Limb (tissue), 2 donors: ENCODE results near the gene APBA2.

Experiments
- DNase-seq, 2 donors: peaks; one replicate each; pipeline ENCODE4 v3.0.0-alpha.2; 2016; ENCODE audit errors: extremely low spot score in 2 of 2

The APBA2 gene

DNA sequence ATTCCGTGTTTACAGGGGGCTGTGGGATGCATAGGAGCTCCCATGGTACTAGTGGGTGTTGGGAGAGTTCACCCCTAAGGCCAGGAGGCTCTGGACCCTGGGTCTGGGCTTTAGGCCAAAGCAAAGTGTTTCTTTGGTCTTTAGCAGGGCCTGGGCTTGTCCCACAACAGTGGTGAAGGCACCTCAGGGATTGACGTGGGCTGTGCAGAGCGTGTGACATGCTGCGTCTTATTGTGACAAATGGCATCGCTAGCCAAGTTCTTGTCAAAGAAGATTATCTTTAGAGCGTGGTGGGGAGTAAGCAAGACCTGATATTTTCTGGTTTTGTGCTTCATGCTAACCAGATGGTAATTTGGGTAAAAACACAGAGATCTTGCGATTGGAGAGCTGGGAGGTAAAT lies 170.1 kb downstream of the APBA2 start:
- no peak for DNase-seq

DNA sequence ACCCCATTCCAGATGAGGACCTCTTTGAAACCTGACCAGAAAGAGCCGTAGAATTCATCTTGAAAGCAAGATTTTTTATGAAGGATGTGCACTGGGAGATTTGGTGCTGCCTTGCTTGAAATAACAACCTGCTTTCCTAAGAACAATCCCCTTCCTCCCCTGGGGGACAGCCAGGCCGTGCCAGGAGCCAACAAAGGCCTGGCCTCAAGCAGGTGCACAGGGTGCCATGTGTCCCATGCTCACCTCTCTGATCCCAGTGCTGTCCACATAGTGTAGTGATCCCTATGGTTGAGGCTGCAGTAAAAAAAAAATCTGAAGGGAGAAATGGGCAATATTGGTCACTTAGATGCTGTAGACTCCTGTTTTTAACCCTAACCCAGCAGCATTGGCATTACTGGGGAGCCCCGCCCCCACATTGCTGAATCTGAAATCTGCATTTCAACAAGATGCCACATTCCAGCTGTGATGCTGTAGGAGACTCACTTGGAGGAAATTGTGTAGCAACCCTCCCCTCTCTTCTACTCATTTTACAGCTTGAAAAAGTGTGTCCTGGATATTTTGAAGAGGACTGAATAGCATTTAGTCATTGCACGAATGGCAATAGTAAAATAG lies 171.2 kb downstream of the APBA2 start:
- no peak for DNase-seq

DNA sequence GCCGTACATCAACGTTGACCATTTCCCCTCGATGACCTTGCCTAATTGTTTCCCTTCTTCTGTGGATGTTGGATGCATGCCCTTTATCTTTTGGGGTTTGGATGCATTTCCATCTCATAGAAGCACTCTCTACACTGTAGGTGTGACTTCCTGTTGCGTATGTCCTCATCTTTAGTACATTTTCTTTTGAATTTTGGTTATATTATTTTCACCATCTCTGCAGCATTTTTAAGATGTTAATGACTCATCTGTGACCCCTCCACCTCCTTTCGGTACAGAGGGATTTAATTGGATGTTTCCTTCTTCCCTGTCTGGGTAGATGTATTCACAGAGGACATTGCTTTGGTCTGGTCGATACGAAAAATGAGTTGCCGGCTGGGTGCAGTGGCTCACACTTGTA lies 172.1 kb downstream of the APBA2 start:
- no peak for DNase-seq

- DNase-seq = no peak
These were observed 173.2 kb downstream of the APBA2 start for GRCh38 chr15:29058903-29059539.

GRCh38 chr15:29059871-29060640 lies 174.3 kb downstream of the APBA2 start:
- no peak for DNase-seq

DNA sequence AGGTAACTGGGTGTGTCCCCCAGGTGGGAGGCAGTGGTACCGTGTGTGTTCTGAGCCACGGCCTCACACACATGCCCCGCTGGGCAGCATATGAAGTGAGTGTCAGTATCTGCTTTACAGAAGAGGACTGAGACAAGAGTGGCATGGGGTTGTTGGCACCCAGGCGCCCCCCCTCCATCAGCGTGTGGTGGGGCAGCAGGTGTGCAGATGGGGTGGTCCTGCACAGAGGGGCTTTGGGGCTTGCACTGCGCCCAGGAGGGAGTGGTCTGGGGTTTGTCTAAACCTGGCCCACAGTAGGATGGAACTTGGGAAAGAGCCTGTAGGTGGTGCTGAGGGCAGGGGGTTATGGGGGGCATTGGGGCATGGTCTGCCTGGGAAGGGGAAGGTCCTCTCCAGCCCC lies 176.0 kb downstream of the APBA2 start:
- DNase-seq = no peak

GRCh38 chr15:29062179-29062591 lies 176.4 kb downstream of the APBA2 start:
- no peak for DNase-seq

GRCh38 chr15:29062626-29063025 lies 176.9 kb downstream of the APBA2 start:
- DNase-seq = no peak

- DNase-seq = no peak
These were observed 177.9 kb downstream of the APBA2 start for GRCh38 chr15:29063646-29064045.

DNA sequence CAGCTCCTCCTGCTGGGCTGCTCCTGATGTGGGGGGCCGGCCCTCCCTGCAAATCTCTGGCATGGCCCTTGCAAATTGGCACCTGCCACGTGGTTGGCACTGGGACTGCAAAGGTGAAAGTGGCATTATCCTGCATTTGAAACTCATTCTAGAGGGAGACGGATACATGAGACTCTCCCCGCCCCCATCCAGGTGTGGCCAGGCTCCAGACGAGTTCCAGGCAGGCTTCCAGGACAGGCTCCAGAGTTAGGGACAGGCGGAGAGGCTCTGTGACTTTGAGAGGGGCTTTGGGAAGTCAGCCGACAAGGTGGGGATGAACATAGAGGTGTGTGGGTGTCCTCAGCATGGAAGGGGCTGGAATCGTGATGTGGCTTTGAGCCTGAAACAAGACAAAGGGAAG lies 178.5 kb downstream of the APBA2 start:
- no peak for DNase-seq

DNA sequence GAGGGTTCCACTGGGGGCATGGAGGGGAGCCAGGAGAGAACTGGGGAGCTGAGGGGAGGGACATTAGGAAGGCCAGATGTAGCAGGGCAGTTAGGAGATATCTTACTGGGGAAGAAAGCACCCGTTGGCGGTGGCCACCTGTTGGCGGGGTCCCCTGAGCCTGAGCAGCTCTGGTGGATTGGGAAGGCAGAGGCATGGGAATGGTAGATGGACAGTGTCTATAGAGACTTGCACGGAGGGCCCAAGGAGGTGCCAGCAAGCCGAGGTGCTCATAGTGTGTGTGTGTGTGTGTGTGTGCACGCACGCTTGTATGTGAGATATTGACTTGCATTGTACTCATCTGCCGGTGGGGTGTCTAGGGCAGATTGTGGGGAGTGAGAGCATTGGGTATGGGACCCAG lies 179.0 kb downstream of the APBA2 start:
- no peak for DNase-seq

- no peak for DNase-seq
These were observed 179.8 kb downstream of the APBA2 start for GRCh38 chr15:29065571-29065970.

DNA sequence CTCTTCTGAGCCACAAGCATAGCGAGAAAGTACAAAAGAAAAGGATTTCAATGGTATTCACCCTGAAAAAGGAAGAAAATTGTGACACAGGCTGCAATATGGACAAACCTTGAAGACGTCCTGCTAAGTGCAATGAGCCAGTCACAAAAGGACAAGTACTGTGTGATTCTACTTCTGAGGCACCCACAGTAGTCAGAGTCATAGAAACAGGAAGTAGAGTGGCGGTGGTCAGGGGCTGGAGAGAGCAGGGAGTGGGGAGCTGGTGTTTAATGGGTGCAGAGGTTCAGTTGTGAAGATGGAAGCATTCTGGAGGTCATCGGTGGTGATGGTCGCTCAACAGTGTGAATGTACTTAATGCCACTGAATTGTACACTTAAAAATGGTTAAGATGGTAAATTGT lies 180.5 kb downstream of the APBA2 start:
- no peak for DNase-seq

DNA sequence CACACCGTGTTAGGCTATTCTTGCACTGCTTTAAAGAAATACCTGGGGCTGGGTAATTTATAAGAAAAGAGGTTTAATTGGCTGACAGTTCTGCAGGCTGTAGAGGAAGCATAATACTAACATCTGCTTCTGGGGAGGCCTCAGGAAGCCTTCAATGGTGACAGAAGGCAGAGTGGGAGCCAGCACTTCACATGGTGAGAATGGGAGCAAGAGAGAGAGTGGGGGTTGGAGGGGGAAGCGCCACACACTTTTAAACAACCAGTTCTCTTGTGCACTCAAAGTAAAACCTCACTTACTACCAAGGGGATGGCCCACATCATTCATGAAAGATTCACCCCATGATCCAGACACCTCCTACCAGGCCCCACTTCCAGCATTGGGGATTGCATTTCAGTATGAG lies 181.1 kb downstream of the APBA2 start:
- no peak for DNase-seq

DNA sequence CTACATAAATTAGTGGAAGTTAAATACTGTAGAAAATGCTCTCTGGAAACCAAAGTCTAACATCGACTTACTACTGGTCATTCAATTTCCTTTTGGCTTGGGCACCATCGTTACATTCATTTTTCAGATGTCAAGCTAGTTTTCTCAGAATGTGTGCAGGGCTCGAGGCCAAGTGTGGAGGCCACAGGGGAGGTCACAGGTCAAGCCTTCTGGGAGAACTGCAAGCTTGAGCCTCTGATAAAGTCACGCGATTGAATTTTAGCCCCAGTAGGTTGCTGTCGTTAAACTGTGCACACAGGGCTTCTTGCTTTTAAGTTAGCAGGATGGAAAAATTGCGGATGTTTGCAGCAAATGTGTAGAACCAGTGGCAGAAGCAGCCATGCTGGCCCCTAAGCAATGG lies 182.2 kb downstream of the APBA2 start:
- no peak for DNase-seq

- DNase-seq = no peak
These were observed 184.9 kb downstream of the APBA2 start for GRCh38 chr15:29070471-29071231.

DNA sequence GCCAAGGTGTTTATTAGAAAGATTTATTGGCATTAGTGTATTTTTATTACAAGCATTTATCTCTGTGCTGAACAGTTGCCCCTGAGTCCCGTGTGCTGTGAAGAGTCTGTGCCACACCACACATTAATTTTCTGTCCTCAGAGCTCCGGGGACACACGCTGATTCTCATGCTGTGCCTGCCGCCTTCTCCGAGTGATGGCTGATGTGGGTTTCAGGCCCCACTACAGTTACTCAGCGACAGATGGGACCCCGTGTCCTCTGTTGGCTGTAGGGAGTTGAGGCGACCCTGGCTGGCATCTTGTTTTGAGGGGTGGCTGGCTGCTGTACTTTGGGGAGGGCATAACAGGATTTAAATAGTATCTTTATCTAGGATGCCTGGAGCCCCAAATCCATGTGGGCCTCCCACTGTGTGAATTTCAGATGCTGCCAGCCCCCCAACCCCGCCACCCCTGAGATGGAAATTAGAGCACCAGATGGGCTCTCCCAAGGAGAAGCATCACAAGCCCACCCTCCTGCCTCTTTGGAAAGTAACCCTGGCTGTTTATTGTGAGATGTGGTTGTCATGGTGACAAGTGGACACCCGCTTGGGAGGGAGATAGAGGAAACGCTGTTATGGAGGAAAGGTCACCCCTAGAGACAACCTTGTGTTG lies 185.6 kb downstream of the APBA2 start:
- no peak for DNase-seq

- DNase-seq = no peak
These were observed 186.1 kb downstream of the APBA2 start for GRCh38 chr15:29071882-29072273.

DNA sequence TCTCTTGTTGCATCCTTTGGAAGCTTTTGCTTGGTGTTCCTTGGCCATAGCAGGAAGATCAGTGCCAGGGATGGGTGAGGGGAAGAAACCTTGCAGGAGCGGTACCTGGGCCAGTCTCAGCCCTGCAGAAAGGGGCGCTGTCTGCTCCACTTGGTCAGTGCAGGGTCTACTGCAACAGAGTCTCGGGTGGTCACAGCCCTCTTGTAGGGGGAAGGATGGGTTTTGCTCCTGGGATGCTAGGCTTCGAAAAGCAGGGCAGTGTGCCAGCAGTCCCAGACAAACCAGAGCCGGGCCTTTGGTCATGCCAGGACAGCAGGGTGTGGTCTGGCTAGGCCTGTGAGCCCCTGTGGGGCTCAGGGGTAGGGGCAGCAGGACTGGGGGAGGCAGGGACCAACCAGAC lies 186.7 kb downstream of the APBA2 start:
- DNase-seq = no peak

DNA sequence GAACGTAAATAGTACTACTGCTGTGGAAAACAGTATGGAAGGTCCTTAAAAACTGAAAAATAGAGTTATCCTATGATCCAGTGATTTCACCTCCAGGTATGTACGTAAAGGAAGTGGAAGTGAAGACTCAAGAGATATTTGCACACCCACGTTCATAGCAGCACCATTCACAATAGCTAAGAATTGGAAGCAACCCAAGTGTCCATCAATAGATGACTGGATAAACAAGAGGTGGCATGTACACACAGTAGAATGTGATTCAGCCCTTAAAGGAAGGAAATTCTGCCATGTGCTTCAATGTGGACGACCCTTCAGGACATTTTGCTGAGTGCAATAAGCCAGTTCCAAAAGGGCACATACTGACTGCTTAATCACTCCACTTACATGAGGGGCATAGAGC lies 188.3 kb downstream of the APBA2 start:
- DNase-seq = no peak

GRCh38 chr15:29078541-29078940 lies 192.8 kb downstream of the APBA2 start:
- no peak for DNase-seq

GRCh38 chr15:29079479-29079878 lies 193.7 kb downstream of the APBA2 start:
- DNase-seq = no peak
